ENCODE measurements around the gene GPR63.

GPR63 gene

GRCh38 chr6:96783307-96783706, 54.0 kb downstream of the GPR63 start:
- no peak for DNase-seq (ENCODE audit: low read depth)
- H3K4me3 ChIP-seq (ENCODE audit: low read depth, low read length), result no peak overlapping the region
- TF ChIP-seq CTCF (IDR thresholded peaks at IDR 0.05; ENCODE audit: low read depth, low read length, missing control alignments), result no peak
- in situ Hi-C loops (cut with HindIII; ENCODE audit: low sequenced_read_pairs), result no loop called here

- in situ Hi-C loops (cut with HindIII; ENCODE audit: low sequenced_read_pairs), result no loop called here
- no peak overlapping the region for H3K4me3 ChIP-seq (ENCODE audit: low read depth, low read length)
- no peak for TF ChIP-seq CTCF (IDR thresholded peaks at IDR 0.05; ENCODE audit: low read depth, low read length, missing control alignments)
- DNase-seq (ENCODE audit: low read depth), result no peak
These were observed 55.7 kb downstream of the GPR63 start for GRCh38 chr6:96781557-96781956.

- no peak for TF ChIP-seq CTCF (IDR thresholded peaks at IDR 0.05; ENCODE audit: low read depth, low read length, missing control alignments)
- no peak for DNase-seq (ENCODE audit: low read depth)
- H3K4me3 ChIP-seq (ENCODE audit: low read depth, low read length), result no peak overlapping the region
- in situ Hi-C loops (cut with HindIII; ENCODE audit: low sequenced_read_pairs), result no loop called here
These were observed 60.2 kb downstream of the GPR63 start for GRCh38 chr6:96777113-96777512.

- no peak overlapping the region for H3K4me3 ChIP-seq (ENCODE audit: low read depth, low read length)
- in situ Hi-C loops (cut with HindIII; ENCODE audit: low sequenced_read_pairs), result no loop called here
- DNase-seq (ENCODE audit: low read depth), result no peak
- no peak for TF ChIP-seq CTCF (IDR thresholded peaks at IDR 0.05; ENCODE audit: low read depth, low read length, missing control alignments)
These were observed 61.4 kb downstream of the GPR63 start for GRCh38 chr6:96775727-96776400.

- no peak for TF ChIP-seq CTCF (IDR thresholded peaks at IDR 0.05; ENCODE audit: low read depth, low read length, missing control alignments)
- DNase-seq (ENCODE audit: low read depth), result no peak
- H3K4me3 ChIP-seq (ENCODE audit: low read depth, low read length), result no peak overlapping the region
- in situ Hi-C loops (cut with HindIII; ENCODE audit: low sequenced_read_pairs), result no loop called here
These were observed 70.5 kb downstream of the GPR63 start for GRCh38 chr6:96766769-96767168.

GRCh38 chr6:96762599-96762998, 74.7 kb downstream of the GPR63 start:
- H3K4me3 ChIP-seq (ENCODE audit: low read depth, low read length), result no peak overlapping the region
- no peak for TF ChIP-seq CTCF (IDR thresholded peaks at IDR 0.05; ENCODE audit: low read depth, low read length, missing control alignments)
- in situ Hi-C loops (cut with HindIII; ENCODE audit: low sequenced_read_pairs), result no loop called here
- no peak for DNase-seq (ENCODE audit: low read depth)
